ENCODE measurements around the gene MRPS10.
"Not testable (repeated sequence)": the region's sequence is repeated elsewhere in the genome, so short reads cannot be mapped to it uniquely, and the experiment has no call there.

MRPS10 gene

DNA sequence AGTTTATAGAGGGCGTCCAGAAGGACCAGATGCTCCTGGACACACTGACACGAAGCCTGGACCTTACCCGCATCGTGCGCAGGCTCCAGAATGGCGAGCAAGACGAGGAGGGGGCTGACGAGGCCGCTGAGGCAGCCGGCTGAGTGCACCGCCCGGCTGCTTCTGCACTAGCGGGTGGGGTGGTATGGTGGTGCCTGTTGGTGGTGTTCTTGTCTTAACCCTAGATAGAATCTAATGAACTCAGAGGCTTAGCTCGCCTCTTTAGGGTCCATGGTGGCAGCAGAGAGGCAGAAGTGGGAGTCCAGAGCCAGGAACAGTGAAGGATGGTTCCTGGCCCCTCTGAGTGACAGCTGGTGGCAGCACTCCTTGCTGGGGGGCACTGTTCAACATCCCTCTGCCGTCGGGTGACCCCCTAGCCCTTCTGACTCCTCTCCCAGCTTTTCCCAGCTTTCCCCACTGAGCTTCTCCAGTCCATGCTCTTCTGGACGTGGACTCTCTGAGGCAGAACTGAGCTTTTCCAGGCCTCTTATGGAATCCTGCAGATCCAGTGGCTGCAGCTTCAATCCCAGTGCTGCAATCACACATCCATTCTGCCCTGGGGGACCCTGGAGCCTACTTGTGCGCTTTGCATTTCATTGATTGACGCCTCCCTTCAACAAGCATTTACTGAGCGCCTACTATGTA, 38.3 kb downstream of the MRPS10 start:
- H3K9me3 Mint-ChIP-seq = no peaks in the 10 kb centered on the region
- DNase-seq (ENCODE audit: low spot score in 2 of 2) (no peak), ATAC-seq (replicated peaks; ENCODE audit: extremely low read depth, poor library complexity, severe bottlenecking) (no peak)
- peaks cover 5% of the 10 kb centered on the region for H3K36me3 Mint-ChIP-seq (ENCODE audit: insufficient read depth)
- no peak overlapping the region for H3K27ac Mint-ChIP-seq (ENCODE audit: low read depth)
- H3K4me1 Mint-ChIP-seq = no peaks in the 10 kb centered on the region
- peaks cover 23% of the 10 kb centered on the region for H3K27me3 Mint-ChIP-seq
- H3K4me3 Mint-ChIP-seq = no peak overlapping the region

DNA sequence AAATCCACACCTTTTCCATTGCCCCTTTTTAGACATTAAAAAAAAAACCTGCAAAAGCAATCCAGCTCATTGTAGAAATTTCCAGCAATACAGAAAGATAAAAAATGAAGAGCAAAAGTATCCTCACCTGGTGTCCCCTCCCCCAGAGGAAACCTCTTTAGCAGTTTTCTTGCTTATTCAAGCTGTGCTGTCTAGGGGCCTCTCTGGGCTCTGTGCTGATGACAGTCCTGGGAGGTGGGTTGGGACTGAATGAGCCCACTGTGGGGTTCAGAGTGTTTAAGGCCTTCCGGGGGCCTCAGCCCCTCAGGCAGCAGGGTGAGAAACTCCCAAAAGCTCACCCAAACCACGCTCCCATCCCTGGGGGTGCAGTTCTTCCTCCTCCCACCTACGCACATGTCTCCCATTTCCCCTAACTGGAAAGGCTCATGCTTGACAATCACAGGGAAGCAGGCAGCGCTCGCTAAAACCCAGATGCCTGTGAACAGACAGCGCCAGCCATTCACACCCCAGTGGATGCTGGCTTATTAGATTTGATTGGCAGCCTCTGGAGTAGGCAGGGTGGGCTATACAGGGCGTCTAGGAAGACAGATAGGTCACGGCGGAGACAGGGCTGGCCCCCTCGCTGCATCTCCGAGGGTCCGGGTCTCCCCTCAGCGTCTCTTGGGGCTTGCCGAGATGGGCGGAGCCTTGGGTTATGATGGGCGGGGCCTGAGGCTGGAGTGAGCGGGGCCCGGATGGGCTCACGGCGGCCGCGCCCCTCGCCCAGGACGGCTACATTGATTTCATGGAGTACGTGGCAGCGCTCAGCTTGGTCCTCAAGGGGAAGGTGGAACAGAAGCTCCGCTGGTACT, 39.9 kb downstream of the MRPS10 start:
- no peak for DNase-seq (ENCODE audit: low spot score in 2 of 2)

DNA sequence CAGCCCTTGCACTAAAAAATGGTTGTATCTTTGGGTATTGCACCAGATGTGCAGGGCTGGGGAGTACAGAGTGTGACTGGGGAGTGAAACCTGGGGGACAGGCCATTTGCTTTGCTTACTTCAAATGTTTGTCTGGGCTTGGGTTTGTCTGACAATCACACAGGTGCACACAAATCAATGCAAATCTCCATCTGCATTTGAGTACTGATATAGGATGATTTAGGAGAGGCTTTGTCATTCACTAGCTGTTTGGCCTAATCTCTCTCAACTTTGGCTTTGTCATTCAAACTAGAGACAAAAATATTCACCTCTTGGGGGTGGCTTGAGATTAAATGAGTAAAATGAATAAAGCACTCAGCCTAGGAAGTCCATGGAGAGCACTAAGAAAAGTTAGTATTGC, 40.7 kb downstream of the MRPS10 start:
- no peaks in the 10 kb centered on the region for H3K4me1 Mint-ChIP-seq
- no peaks in the 10 kb centered on the region for H3K9me3 Mint-ChIP-seq
- H3K27ac Mint-ChIP-seq (ENCODE audit: low read depth) = no peak overlapping the region
- H3K27me3 Mint-ChIP-seq = peaks cover 23% of the 10 kb centered on the region
- H3K36me3 Mint-ChIP-seq (ENCODE audit: insufficient read depth) = peaks cover 3% of the 10 kb centered on the region
- H3K4me3 Mint-ChIP-seq = no peak overlapping the region
- no peak for DNase-seq (ENCODE audit: low spot score in 2 of 2)
- ATAC-seq (replicated peaks; ENCODE audit: extremely low read depth, poor library complexity, severe bottlenecking) = no peak

More for the DNA sequence above, 39.9 kb downstream of the MRPS10 start:
- Mint-ChIP-seq H3K9me3 (no peaks in the 10 kb centered on the region), H3K27ac (ENCODE audit: low read depth) (no peak overlapping the region), H3K4me3 (no peak overlapping the region), H3K36me3 (ENCODE audit: insufficient read depth) (peaks cover 3% of the 10 kb centered on the region), H3K27me3 (peaks cover 23% of the 10 kb centered on the region), H3K4me1 (no peaks in the 10 kb centered on the region)
- no peak for ATAC-seq (replicated peaks; ENCODE audit: extremely low read depth, poor library complexity, severe bottlenecking)

DNA sequence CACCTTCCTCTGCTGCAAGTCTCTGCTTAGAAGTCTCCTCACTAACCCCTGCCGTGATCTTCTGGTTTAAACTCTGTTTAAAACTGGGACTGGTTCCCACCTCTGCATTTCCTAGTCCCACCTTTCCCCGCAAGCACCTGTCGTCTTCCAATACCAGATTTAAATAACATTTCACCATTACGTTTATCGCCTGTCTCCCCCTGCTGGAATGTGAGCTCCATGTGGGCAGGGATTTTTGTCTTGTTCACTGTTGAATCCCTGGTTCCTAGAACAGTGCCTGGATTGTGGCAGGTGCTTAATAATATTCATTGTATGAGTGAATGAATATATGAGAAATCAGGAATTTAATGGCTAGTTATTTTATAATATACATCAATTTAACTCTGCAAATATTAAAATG, 41.8 kb downstream of the MRPS10 start:
- DNase-seq (ENCODE audit: low spot score in 2 of 2) (no peak), ATAC-seq (replicated peaks; ENCODE audit: extremely low read depth, poor library complexity, severe bottlenecking) (no peak)
- no peaks in the 10 kb centered on the region for H3K4me1 Mint-ChIP-seq
- H3K9me3 Mint-ChIP-seq = no peaks in the 10 kb centered on the region
- peaks cover 23% of the 10 kb centered on the region for H3K27me3 Mint-ChIP-seq
- H3K4me3 Mint-ChIP-seq = no peak overlapping the region
- peaks cover 3% of the 10 kb centered on the region for H3K36me3 Mint-ChIP-seq (ENCODE audit: insufficient read depth)
- no peak overlapping the region for H3K27ac Mint-ChIP-seq (ENCODE audit: low read depth)

DNA sequence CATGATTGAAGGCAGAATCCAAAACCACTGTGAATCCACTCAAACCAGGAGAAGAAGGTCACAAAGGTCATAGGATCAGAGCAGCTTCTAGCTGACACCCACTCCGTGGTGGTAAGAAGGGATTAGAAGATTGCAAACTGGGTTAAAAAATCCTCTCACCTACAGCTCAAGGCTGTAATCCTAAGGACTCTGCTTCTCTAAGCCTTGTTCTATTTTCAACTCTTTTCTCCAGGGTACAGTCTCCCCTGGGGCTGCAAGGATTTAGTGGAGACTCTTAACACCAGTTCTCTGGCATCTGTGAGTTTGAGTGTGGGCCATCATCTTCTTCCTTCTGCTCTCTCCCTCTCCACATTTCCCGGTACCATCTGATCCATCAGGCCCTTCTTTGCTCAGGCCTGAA, 44.6 kb downstream of the MRPS10 start, which contains the start of gene GUCA1A:
Gene GUCA1A, plus strand, starts transcription at position 264 of the 400 bp plus-strand sequence. CDS start 250 bp downstream, outside the sequence.
- Mint-ChIP-seq H3K36me3 (ENCODE audit: insufficient read depth) (peaks cover 1% of the 10 kb centered on the region), H3K27ac (ENCODE audit: low read depth) (peak within 1 kb of the TSS; percentile 16), H3K4me3 (no peak within 1 kb of the TSS), H3K4me1 (no peaks in the 10 kb centered on the region), H3K9me3 (no peaks in the 10 kb centered on the region), H3K27me3 (peaks cover 17% of the 10 kb centered on the region)
- ATAC-seq (replicated peaks; ENCODE audit: extremely low read depth, poor library complexity, severe bottlenecking) = no peak
- no peak for DNase-seq (ENCODE audit: low spot score in 2 of 2)

DNA sequence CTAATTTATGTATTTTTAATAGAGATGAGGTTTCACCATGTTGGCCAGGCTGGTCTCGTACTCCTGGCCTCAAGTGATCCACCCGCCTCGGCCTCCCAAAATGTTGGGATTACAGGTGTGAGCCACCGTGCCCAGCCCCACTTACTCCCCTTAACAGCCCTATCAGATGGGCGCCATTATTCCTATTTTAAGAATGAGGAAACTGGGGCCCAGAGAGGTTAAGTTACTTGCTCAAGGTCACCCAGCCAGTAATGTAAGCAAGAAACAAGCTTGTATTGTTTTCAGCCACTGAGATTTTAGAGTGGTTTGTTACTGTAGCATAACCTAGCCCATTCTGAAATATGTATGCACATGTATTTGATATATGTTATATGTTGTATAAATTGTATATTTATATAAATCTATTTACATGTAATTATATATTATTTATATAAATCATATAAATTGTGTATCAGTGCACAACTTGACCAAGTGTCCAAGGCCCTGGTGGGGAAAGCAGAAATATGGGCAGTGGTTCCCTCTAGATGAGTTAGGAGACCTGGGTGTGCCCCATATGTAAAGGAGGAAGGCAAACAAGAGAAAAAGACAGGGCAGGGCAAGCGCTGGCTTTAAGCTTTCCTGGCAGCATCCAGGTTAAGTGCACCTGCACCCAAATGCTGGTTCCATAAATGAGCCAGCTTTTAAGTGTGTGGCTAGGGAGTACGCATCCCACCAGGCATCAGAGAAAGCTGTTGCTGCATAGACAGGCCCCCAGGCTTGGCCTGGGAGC, 45.7 kb downstream of the MRPS10 start:
- Mint-ChIP-seq H3K27me3 (peaks cover 19% of the 10 kb centered on the region), H3K4me3 (no peak overlapping the region), H3K36me3 (ENCODE audit: insufficient read depth) (peaks cover 1% of the 10 kb centered on the region), H3K27ac (ENCODE audit: low read depth) (no peak overlapping the region), H3K9me3 (no peaks in the 10 kb centered on the region), H3K4me1 (peaks cover under 1% of the 10 kb centered on the region)
- DNase-seq (ENCODE audit: low spot score in 2 of 2) (no peak), ATAC-seq (replicated peaks; ENCODE audit: extremely low read depth, poor library complexity, severe bottlenecking) (no peak)

DNA sequence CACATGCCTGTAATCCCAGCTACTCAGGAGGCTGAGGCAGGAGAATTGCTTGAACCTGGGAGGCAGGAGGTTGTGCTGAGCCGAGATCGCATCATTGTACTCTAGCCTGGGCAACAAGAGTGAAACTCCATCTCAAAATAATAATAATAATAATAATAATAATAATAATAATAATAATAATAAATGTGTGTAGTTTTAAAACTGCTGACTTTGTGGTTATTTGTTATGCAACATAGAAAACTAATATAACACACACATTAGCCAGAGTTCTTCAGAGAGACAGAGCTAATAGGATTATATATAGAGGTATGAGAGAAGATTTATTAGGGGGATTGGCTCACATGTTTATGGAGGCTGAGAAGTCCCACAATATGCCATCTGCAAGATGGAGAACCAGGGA, 47.9 kb downstream of the MRPS10 start:
- H3K9me3 Mint-ChIP-seq; DNase-seq (ENCODE audit: low spot score in 2 of 2); H3K4me3 Mint-ChIP-seq; H3K27ac Mint-ChIP-seq (ENCODE audit: low read depth); ATAC-seq (replicated peaks; ENCODE audit: extremely low read depth, poor library complexity, severe bottlenecking); H3K4me1 Mint-ChIP-seq; H3K36me3 Mint-ChIP-seq (ENCODE audit: insufficient read depth): not testable (repeated sequence)
- peaks cover 23% of the 10 kb centered on the region for H3K27me3 Mint-ChIP-seq

DNA sequence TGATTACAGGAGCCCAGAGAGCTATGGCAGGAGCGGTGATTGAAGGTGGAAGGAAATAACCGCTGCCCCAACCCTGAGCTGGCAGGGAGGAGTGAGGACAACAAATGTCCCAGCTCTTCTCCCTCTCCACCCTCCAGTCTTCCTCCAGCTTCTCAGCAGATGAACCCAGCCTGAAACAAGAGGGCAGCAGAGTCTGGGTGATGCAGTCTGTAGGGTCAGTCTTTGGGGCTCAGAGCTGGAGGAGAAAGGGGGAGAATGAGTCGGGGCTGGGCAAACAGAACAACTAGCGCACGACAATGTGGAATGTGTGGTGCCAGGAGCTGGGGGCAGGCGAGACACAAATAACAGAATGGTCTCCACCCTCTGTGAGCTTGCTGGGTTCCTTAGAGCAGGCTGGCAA, 49.0 kb downstream of the MRPS10 start:
- Mint-ChIP-seq H3K4me3 (no peak overlapping the region), H3K4me1 (peaks cover 8% of the 10 kb centered on the region), H3K9me3 (no peaks in the 10 kb centered on the region), H3K36me3 (ENCODE audit: insufficient read depth) (no peaks in the 10 kb centered on the region), H3K27ac (ENCODE audit: low read depth) (no peak overlapping the region), H3K27me3 (peaks cover 28% of the 10 kb centered on the region)
- ATAC-seq (replicated peaks; ENCODE audit: extremely low read depth, poor library complexity, severe bottlenecking) (no peak), DNase-seq (ENCODE audit: low spot score in 2 of 2) (no peak)

DNA sequence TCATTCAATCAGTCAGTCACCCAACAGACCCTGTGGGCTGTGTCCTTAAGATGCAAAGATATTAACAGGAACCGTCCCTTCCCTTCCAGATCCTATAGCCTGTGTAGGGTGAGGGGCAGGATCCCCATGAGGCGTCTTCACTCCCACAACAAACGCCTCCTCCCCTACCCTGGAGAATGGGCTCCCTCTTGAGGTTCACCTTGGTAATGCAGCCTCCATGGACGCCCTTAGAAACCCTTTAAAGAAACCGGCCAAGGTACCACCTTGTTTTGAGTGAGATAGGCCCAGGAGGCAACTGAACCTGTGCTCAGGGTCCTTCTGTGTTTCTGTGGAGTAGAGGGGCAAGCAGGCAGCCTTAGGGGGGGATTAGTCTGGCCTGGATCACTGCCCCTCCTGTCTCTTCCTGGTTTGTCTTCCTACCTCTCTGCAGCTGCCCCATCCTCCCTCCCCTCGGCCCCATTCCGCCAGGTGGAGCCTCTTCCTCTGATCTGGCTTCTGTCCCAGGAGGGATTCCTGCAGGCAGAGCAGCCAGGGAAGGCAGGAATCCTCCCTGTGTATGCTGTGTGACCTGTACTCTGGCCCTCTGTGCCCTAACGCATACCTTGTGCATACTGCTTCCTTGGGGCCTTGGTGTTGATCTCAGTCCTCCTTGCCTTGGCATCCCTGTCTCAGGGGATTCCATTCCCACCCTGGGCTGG, 51.1 kb downstream of the MRPS10 start:
- no peak overlapping the region for H3K4me3 Mint-ChIP-seq
- peaks cover 8% of the 10 kb centered on the region for H3K4me1 Mint-ChIP-seq
- peaks cover 35% of the 10 kb centered on the region for H3K27me3 Mint-ChIP-seq
- no peak overlapping the region for H3K27ac Mint-ChIP-seq (ENCODE audit: low read depth)
- peaks cover 1% of the 10 kb centered on the region for H3K36me3 Mint-ChIP-seq (ENCODE audit: insufficient read depth)
- ATAC-seq (replicated peaks; ENCODE audit: extremely low read depth, poor library complexity, severe bottlenecking) = peak; percentile 36
- peak; percentile 65 to 78 for DNase-seq (ENCODE audit: low spot score in 2 of 2)
- H3K9me3 Mint-ChIP-seq = no peaks in the 10 kb centered on the region

DNA sequence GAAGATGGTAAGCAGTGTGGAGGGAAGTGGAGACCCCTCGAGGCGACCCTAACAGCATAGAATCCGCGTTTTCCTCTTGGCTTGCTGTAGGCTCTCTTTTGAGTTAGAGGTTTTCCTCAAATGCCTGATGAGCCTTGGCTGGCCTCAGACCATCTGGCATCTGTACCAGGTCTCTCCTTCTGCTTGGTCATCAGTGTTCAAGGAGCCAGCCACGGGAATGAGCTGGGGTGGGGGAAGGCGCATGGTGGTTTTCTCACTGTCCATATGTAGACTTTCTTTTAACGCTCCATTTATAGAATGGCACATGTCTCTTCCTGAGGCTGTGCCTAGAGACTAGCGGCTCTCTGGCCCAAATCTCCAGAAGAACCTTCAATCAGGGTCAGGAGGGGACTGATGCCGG, 52.6 kb downstream of the MRPS10 start:
- H3K4me1 Mint-ChIP-seq = peaks cover 8% of the 10 kb centered on the region
- no peak for DNase-seq (ENCODE audit: low spot score in 2 of 2)
- H3K27me3 Mint-ChIP-seq = peaks cover 48% of the 10 kb centered on the region
- peaks cover 1% of the 10 kb centered on the region for H3K36me3 Mint-ChIP-seq (ENCODE audit: insufficient read depth)
- ATAC-seq (replicated peaks; ENCODE audit: extremely low read depth, poor library complexity, severe bottlenecking) = no peak
- H3K27ac Mint-ChIP-seq (ENCODE audit: low read depth) = no peak overlapping the region
- no peaks in the 10 kb centered on the region for H3K9me3 Mint-ChIP-seq
- no peak overlapping the region for H3K4me3 Mint-ChIP-seq

DNA sequence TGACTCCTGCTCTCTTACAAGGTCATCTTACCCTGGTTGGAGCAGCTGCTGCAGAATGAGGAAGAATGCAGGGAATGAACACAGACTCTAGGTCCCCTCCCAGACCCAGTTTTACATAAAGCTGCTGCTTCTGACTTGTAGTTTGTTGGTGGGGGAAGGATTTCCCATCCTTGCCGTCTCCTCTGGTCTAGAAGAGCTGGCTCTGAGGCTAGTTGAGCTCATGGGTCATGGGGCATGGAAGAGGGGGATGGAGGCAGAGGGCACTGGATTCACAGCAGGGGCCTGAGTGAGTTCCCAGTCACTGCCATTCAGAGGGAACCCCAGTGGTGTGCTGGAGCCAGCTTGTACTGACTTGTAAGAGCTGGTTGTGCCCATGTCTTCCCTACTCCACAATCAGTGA, 53.7 kb downstream of the MRPS10 start:
- DNase-seq (ENCODE audit: low spot score in 2 of 2) (no peak), ATAC-seq (replicated peaks; ENCODE audit: extremely low read depth, poor library complexity, severe bottlenecking) (no peak)
- H3K27me3 Mint-ChIP-seq = peaks cover 48% of the 10 kb centered on the region
- H3K9me3 Mint-ChIP-seq = no peaks in the 10 kb centered on the region
- no peak overlapping the region for H3K27ac Mint-ChIP-seq (ENCODE audit: low read depth)
- H3K4me3 Mint-ChIP-seq = no peak overlapping the region
- H3K4me1 Mint-ChIP-seq = peaks cover 8% of the 10 kb centered on the region
- peaks cover 1% of the 10 kb centered on the region for H3K36me3 Mint-ChIP-seq (ENCODE audit: insufficient read depth)

DNA sequence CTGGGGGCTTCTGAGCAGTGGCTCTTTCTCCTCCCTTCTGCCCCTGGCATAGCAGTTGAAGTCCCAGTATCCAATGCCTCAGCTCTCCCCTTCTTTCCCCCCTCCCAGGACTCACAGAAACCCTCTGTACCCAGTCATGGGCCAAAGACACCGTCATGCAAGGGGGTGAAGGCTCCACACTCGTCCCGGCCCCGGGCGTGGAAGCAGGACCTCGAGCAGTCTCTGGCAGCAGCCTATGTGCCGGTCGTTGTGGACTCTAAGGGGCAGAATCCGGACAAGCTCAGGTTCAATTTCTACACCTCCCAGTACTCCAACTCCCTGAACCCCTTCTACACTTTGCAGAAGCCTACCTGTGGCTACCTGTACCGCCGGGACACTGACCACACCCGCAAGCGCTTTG, 54.8 kb downstream of the MRPS10 start:
- Mint-ChIP-seq H3K27ac (ENCODE audit: low read depth) (no peak overlapping the region), H3K4me1 (peaks cover 8% of the 10 kb centered on the region), H3K4me3 (no peak overlapping the region), H3K9me3 (no peaks in the 10 kb centered on the region), H3K36me3 (ENCODE audit: insufficient read depth) (peaks cover 1% of the 10 kb centered on the region), H3K27me3 (peaks cover 39% of the 10 kb centered on the region)
- no peak for ATAC-seq (replicated peaks; ENCODE audit: extremely low read depth, poor library complexity, severe bottlenecking)
- DNase-seq (ENCODE audit: low spot score in 2 of 2) = no peak
